Gastrocnemius medialis (tissue), 4 donors: Measurements from ENCODE around the gene EOLA1. TPM values are rescaled to one million over a fixed set of nuclear protein-coding genes. Genes with fewer than 3 reads are reported as not detected.

ENCODE experiments used
- ATAC-seq, 2 donors: fragments of 150-250 bp; one replicate each; pipeline ENCODE4 v1.9.1; 2016
- DNase-seq, 2 donors: peaks; one replicate each; pipeline ENCODE4 v3.0.0-alpha.2; 2019
- H3K27ac ChIP-seq, 4 donors: fragments of 200-600 bp; sonication (generic); 1 replicate in 1 of 4; 2 replicates in 3 of 4; pipeline ENCODE4 v1.5.1; 2016 to 2018; ENCODE audit warnings: mild to moderate bottlenecking in 2 of 4, moderate library complexity in 1 of 4
- H3K27me3 ChIP-seq, 3 donors: fragments of 200-600 bp; sonication (generic) in 2 of 3; 1 replicate in 1 of 3; 2 replicates in 2 of 3; pipeline versions ENCODE4 v1.5.1 to v1.6.0; 2016 to 2019; ENCODE audit warnings: mild to moderate bottlenecking in 1 of 3, moderate library complexity in 1 of 3
- H3K36me3 ChIP-seq, 2 donors: fragments of 200-600 bp; sonication (generic) in 1 of 2; one replicate each; pipeline ENCODE4 v1.5.1; 2017 to 2018
- H3K4me1 ChIP-seq, 2 donors: fragments of 200-600 bp; sonication (generic) in 1 of 2; one replicate each; pipeline ENCODE4 v1.5.1; 2016 to 2017; ENCODE audit warnings: mild to moderate bottlenecking in 2 of 2
- H3K4me3 ChIP-seq, 4 donors: fragments of 200-600 bp; sonication (generic) in 3 of 4; 1 replicate in 1 of 4; 2 replicates in 3 of 4; pipeline ENCODE4 v1.5.1; 2016 to 2019; ENCODE audit warnings: mild to moderate bottlenecking in 2 of 4
- H3K9me3 ChIP-seq, 3 donors: fragments of 200-600 bp; sonication (generic) in 2 of 3; 1 replicate in 1 of 3; 2 replicates in 2 of 3; pipeline ENCODE4 v1.5.1; 2016 to 2019
- CTCF ChIP-seq, 5 experiments: fragments of 450-650 bp in 3 of 5; fragments of 200-600 bp in 2 of 5; sonication (generic) in 2 of 5; IDR thresholded peaks in 4 of 5; conservative IDR thresholded peaks in 1 of 5; 1 replicate in 4 of 5; 2 replicates in 1 of 5; pipeline ENCODE4 v1.5.1; 2016 to 2019; ENCODE audit warnings: antibody characterized with exemption in 5 of 5, mild to moderate bottlenecking in 3 of 5, moderate library complexity in 3 of 5
- POLR2A ChIP-seq, 2 donors: fragments of 450-650 bp; IDR thresholded peaks; one replicate each; pipeline ENCODE4 v1.6.1; 2017; ENCODE audit warnings: antibody characterized with exemption in 2 of 2, mild to moderate bottlenecking in 2 of 2, moderate library complexity in 2 of 2
- in situ Hi-C, 4 donors: fragments of 200-750 bp; cut with MboI; loops; one replicate each; pipeline versions ENCODE4 v1.15.0 to v1.8.0; 2017; ENCODE audit warnings: low sequenced_read_pairs in 4 of 4
- intact Hi-C: fragments of 100-400 bp; cut with DNase I; formaldehyde crosslinking; loops from one replicate; pipeline ENCODE4 v1.15.1; 2023; ENCODE audit warnings: low total_unique reads
- total RNA-seq, 4 donors: library from RNA; depleted of rRNA; stranded (reverse); fragments of >200 nt; gene quantifications; one replicate each; pipeline versions ENCODE4 v1.1.0 to v1.2.3, GENCODE V29; 2016

Gene EOLA1
- total RNA-seq, 4 donors from 2014 or later: 9.3 to 17.5 (median 12.1) TPM

GRCh38 chrX:149504226-149504914 lies 36.4 kb upstream of the EOLA1 start:
- Histone ChIP-seq H3K27me3 (no peaks in the 10 kb centered on the region), H3K9me3 (no peaks in the 10 kb centered on the region), H3K4me3 (peak overlapping the region; percentile 63 to 79 (median 72)), H3K27ac (peak overlapping the region; percentile 86 to 89 (median 86)), H3K36me3 (peaks cover 0 to 8% of the 10 kb centered on the region in 2 donors), H3K4me1 (peaks cover 2 to 8% of the 10 kb centered on the region in 2 donors)
- intact Hi-C loops (no loop called here), in situ Hi-C loops (loop anchor here in 2 of 4 donors (25.0 kb wide), 2 partner anchors 108 to 1208 kb away; no protein-coding TSS in a partner anchor)
- TF ChIP-seq CTCF (IDR thresholded peaks at IDR 0.05 in 4 of 5, conservative IDR thresholded peaks at IDR 0.05 in 1 of 5) (no peak), POLR2A (IDR thresholded peaks at IDR 0.05) (no peak)
- ATAC-seq (no peak), DNase-seq (no peak)

GRCh38 chrX:149504915-149505651 lies 35.7 kb upstream of the EOLA1 start, which contains the start of gene IDS:
Gene IDS, minus strand, starts transcription at chrX:149505306. Its CDS starts 169 bp downstream, at chrX:149505137.
- peak in 1 of 5 experiments; percentile 10 for TF ChIP-seq CTCF (IDR thresholded peaks at IDR 0.05 in 4 of 5, conservative IDR thresholded peaks at IDR 0.05 in 1 of 5)
- TF ChIP-seq POLR2A (IDR thresholded peaks at IDR 0.05): peak; percentile 90 to 93
- peak; percentile 77 to 84 for DNase-seq
- H3K9me3 ChIP-seq: no peaks in the 10 kb centered on the region
- peak within 1 kb of the TSS; percentile 63 to 79 (median 72) for H3K4me3 ChIP-seq
- peaks cover 0 to 8% of the 10 kb centered on the region in 2 donors for H3K36me3 ChIP-seq
- in situ Hi-C loops: loop anchor here in 2 of 4 donors (25.0 kb wide), 2 partner anchors 107 to 1207 kb away; no protein-coding TSS in a partner anchor
- peaks cover 2 to 8% of the 10 kb centered on the region in 2 donors for H3K4me1 ChIP-seq
- peak within 1 kb of the TSS; percentile 86 to 89 (median 86) for H3K27ac ChIP-seq
- peak; percentile 94 to 98 for ATAC-seq
- intact Hi-C loops: loop anchor here (1.0 kb wide), 1 partner anchor 35 kb away; no protein-coding TSS in a partner anchor
- no peaks in the 10 kb centered on the region for H3K27me3 ChIP-seq

- Histone ChIP-seq H3K27me3 (no peaks in the 10 kb centered on the region), H3K27ac (peak overlapping the region; percentile 86 to 89 (median 86)), H3K36me3 (peaks cover 0 to 8% of the 10 kb centered on the region in 2 donors), H3K4me3 (peak overlapping the region; percentile 63 to 79 (median 72)), H3K4me1 (peaks cover 2 to 8% of the 10 kb centered on the region in 2 donors), H3K9me3 (no peaks in the 10 kb centered on the region)
- no peak for TF ChIP-seq CTCF (IDR thresholded peaks at IDR 0.05 in 4 of 5, conservative IDR thresholded peaks at IDR 0.05 in 1 of 5)
- TF ChIP-seq POLR2A (IDR thresholded peaks at IDR 0.05): no peak
- DNase-seq (no peak), ATAC-seq (no peak)
- intact Hi-C loops (loop anchor here (1.0 kb wide), 1 partner anchor 35 kb away; no protein-coding TSS in a partner anchor), in situ Hi-C loops (loop anchor here in 2 of 4 donors (25.0 kb wide), 2 partner anchors 107 to 1207 kb away; no protein-coding TSS in a partner anchor)
Measured at GRCh38 chrX:149505671-149506070, 35.1 kb upstream of the EOLA1 start.

- ATAC-seq: no peak
- TF ChIP-seq CTCF (IDR thresholded peaks at IDR 0.05 in 4 of 5, conservative IDR thresholded peaks at IDR 0.05 in 1 of 5): no peak
- TF ChIP-seq POLR2A (IDR thresholded peaks at IDR 0.05): no peak
- Histone ChIP-seq H3K4me3 (no peak overlapping the region), H3K4me1 (peaks cover 2 to 8% of the 10 kb centered on the region in 2 donors), H3K27me3 (no peaks in the 10 kb centered on the region), H3K27ac (no peak overlapping the region), H3K9me3 (no peaks in the 10 kb centered on the region), H3K36me3 (peaks cover 0 to 2% of the 10 kb centered on the region in 2 donors)
- in situ Hi-C loops: loop anchor here in 2 of 4 donors (25.0 kb wide), 2 partner anchors 106 to 1206 kb away; no protein-coding TSS in a partner anchor
- intact Hi-C loops: no loop called here
- DNase-seq: no peak
Measured at GRCh38 chrX:149506349-149506748, 34.5 kb upstream of the EOLA1 start.
